Effector memory CD8-positive, alpha-beta T cell (primary cell): ENCODE data around the gene ACTR2.
"Not testable (repeated sequence)": the region's sequence is repeated elsewhere in the genome, so short reads cannot be mapped to it uniquely, and the experiment has no call there.

ENCODE experiments used
- ATAC-seq: fragments of 150-1000 bp; cut with Tn5 transposase; replicated peaks from 2 replicates; pipeline ENCODE4 v1.10.0; 2021; ENCODE audit warnings: mild to moderate bottlenecking, moderate library complexity
- DNase-seq, 3 experiments: peaks; one replicate each; pipeline ENCODE4 v3.0.0; 2021
- H3K27ac Mint-ChIP-seq, 2 donors: one replicate each; pipeline ENCODE4 v1.8.0; 2022; ENCODE audit warnings: mild to moderate bottlenecking in 2 of 2, mixed read lengths in 2 of 2, moderate library complexity in 2 of 2
- H3K27me3 Mint-ChIP-seq, 2 donors: one replicate each; pipeline ENCODE4 v1.8.0; 2022; ENCODE audit warnings: mixed read lengths in 2 of 2
- H3K36me3 Mint-ChIP-seq: one replicate; pipeline ENCODE4 v1.8.0; 2022; ENCODE audit warnings: mild to moderate bottlenecking, moderate library complexity, mixed read lengths; ENCODE audit not compliant: insufficient read depth
- H3K4me1 Mint-ChIP-seq, 2 donors: one replicate each; pipeline ENCODE4 v1.8.0; 2022; ENCODE audit warnings: low read depth in 2 of 2, mixed read lengths in 2 of 2
- H3K4me3 Mint-ChIP-seq, 2 donors: one replicate each; pipeline ENCODE4 v1.8.0; 2022; ENCODE audit warnings: mild to moderate bottlenecking in 2 of 2, mixed read lengths in 2 of 2, moderate library complexity in 2 of 2
- H3K9me3 Mint-ChIP-seq, 2 donors: one replicate each; pipeline ENCODE4 v1.8.0; 2022; ENCODE audit warnings: mixed read lengths in 2 of 2
- total RNA-seq, 9 experiments: gene quantifications; one replicate each; lab custom pipeline; 2026; lab: John Stamatoyannopoulos, UW

ACTR2 gene
- total RNA-seq, result 206 to 322 (median 279) reads per million in 9 experiments

DNA sequence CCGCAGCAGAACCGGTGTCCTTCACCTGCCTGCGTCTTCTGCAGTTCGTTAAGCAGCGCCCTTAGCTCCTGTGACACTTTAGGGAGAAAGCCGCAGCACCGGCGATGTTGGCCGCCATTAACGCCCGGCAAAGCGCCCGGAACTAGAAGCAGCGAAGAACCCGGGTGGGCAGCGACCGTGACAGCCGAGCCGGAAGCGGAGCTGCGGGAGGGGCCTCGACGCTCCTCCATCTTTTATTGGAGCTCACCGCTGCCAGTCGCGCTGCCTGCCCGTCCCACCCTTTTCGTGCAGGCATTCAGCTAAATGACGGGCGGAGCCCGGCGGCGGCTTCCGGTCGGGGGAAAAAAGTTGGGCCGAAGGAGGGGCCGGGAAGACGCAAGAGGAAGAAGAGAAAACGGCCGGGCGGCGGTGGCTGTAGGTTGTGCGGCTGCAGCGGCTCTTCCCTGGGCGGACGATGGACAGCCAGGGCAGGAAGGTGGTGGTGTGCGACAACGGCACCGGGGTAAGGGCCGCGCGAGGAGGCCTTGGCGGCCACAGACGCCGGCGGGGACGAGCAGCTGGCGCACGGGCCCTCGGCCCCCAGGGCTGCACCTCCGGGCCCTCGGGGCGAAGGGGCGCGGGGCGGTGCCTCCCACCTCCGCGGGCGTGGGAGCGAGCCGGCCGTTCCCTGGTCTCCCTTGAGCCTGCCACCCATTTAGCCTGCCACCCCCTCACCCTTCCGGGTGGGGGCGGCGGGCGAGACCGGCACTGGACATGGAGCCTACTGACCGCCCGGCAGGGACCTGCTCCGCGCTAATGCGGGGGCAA lies at the start of gene ACTR2:
Gene ACTR2 (plus strand): TSS at position 376 of the 807 bp plus-strand sequence. CDS start 79 bp downstream, at position 455.
- ATAC-seq, result peak; percentile 92
- Mint-ChIP-seq H3K9me3 (no peaks in the 10 kb centered on the region), H3K4me1 (peaks cover 21 to 37% of the 10 kb centered on the region in 2 donors), H3K36me3 (peaks cover 51% of the 10 kb centered on the region), H3K4me3 (peak within 1 kb of the TSS; percentile 91 to 100), H3K27me3 (no peaks in the 10 kb centered on the region), H3K27ac (peak within 1 kb of the TSS; percentile 96 to 99)
- peak; percentile 88 to 90 (median 90) for DNase-seq

DNA sequence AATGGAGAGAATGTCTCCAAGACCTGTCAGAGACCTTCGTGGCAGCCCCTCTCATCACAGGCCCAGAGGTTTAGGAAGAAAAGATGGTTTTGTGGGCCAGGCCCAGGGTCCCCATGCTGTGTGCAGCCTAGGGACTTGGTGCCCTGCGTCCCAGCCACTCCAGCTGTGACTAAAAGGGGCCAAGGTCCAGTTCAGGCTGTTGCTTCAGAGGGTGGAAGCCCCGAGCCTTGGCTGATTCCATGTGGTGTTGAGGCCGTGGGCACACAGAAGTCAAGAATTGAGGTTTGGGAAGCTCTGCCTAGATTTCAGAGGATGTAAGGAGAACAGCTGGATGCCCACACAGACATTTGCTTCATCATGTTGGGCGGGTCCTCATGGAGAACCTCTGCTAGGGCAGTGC lies 45.1 kb upstream of the ACTR2 start:
- DNase-seq, result no peak
- Mint-ChIP-seq H3K4me1 (peaks cover 4 to 5% of the 10 kb centered on the region in 2 donors), H3K27ac (no peak overlapping the region), H3K27me3 (peaks cover 21 to 48% of the 10 kb centered on the region in 2 donors), H3K4me3 (no peak overlapping the region), H3K36me3 (peaks cover 4% of the 10 kb centered on the region), H3K9me3 (no peaks in the 10 kb centered on the region)
- ATAC-seq, result no peak

DNA sequence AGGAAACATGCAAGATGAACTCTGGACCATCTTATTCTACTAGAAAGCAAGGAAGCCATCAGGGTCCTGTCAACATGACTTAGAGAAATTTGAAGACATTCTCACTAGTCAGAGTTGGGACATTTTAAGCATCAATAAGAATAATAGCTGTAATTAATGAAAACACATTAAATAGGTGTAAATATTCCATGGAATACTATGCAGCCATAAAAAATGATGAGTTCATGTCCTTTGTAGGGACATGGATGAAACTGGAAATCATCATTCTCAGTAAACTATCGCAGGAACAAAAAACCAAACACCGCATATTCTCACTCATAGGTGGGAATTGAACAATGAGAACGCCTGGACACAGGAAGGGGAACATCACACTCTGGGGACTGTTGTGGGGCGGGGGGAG lies 44.2 kb upstream of the ACTR2 start:
- not testable (repeated sequence) for H3K4me1 Mint-ChIP-seq, ATAC-seq, H3K36me3 Mint-ChIP-seq, DNase-seq, H3K27ac Mint-ChIP-seq, H3K4me3 Mint-ChIP-seq, H3K9me3 Mint-ChIP-seq
- H3K27me3 Mint-ChIP-seq, result peaks cover 16 to 43% of the 10 kb centered on the region in 2 donors

DNA sequence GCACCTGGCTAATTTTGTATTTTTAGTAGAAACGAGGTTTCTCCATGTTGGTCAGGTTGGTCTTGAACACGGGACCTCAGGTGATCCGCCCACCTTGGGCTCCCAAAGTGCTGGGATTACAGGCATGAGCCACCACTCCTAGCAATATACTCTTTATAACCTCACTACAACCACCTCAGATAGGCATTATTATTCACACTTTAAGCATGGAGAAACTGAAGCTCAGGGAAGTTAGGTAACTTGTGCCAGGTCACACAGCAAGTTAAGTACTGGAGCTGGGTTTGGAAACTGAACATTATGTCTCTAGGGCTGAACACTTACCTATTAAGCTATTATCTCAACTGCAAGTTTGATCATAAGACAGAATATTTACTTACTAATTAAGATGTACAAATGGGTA lies 42.6 kb upstream of the ACTR2 start:
- Mint-ChIP-seq H3K4me1 (peaks cover 4 to 5% of the 10 kb centered on the region in 2 donors), H3K27ac (no peak overlapping the region), H3K36me3 (no peaks in the 10 kb centered on the region), H3K9me3 (no peaks in the 10 kb centered on the region), H3K4me3 (no peak overlapping the region), H3K27me3 (peaks cover 26 to 49% of the 10 kb centered on the region in 2 donors)
- ATAC-seq (no peak), DNase-seq (no peak)

DNA sequence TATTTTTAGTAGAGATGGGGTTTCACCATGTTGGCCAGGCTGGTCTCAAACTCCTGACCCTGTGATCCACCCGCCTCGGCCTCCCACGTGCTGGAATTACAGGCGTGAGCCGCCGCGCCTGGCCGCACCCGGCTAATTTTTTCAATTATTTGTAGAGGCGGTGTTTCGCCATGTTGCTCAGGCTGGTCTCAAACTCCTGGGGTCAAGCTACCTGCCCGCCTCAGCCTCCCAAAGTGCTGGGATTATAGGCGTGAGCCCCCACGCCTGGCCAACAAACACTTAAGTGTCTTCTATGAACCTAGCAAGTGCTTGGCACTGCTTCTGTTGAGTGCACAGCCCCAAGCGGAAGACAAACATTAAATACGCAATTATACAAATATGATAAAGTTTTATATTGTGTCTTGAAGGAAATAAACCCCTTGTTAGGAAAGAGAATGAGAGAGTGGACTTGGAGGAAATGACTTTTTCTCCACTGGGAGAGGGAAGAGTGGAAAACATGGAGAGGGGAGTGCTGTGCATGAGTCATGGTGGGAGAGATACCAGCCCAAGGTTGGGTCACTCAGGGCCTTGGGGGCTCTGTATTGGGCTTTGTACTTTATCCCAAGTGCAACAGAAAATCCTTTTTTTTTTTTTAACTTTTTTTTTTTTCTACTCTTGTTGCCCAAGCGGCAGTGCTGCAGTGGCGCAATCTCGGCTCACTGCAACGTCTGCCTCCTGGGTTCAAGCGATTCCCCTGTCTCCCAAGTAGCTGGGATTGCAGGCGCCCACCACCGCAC lies 41.4 kb upstream of the ACTR2 start:
- ATAC-seq (no peak), DNase-seq (no peak)
- Mint-ChIP-seq H3K27ac (no peak overlapping the region), H3K27me3 (peaks cover 31 to 38% of the 10 kb centered on the region in 2 donors), H3K4me1 (peaks cover 4 to 5% of the 10 kb centered on the region in 2 donors), H3K9me3 (no peaks in the 10 kb centered on the region), H3K36me3 (no peaks in the 10 kb centered on the region), H3K4me3 (no peak overlapping the region)

DNA sequence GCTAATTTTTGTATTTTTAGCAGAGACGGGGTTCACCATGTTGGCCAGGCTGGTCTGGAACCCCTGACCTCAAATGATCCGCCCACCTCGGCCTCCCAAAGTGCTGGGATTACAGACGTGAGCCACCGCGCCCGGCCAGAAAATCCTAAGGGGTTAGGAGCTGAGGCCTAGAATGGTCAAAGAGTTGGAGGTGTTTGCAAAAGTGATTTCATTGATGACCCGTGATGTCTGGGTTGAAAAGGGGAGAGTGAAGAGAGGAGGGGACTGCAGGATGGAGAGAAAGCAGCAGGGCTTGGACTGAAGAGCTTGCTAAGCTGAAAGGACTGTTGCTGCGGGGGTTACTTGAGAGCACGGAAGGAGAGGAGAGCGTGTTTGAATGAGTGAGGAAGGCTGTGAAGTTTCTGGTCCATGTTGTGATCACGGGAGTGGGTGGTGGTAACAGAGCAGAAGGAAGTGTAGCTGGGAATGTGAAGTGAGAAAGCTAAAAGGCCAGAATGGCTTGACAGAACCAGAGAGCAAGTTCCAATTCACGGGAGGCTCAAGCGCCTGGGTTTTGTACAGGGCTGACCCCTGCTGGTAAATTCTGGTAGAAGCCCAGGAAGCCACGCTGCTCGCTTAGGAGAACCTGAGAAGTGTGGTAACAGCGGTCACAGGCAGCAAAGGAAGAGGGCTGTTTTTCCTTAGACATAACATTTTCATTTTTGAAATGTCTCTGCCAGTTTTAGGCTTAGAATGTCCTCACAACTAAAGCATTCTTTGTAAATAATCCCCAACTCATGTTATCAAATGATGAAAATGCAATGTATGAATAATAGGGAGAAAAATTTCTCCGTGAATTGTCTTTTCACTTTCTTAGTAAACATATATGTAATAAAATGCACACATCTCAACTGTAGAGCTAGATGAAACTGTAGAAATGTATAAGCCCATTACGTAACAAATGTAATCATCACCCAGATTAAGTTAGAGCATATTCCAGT lies 40.5 kb upstream of the ACTR2 start:
- H3K4me3 Mint-ChIP-seq, result no peak overlapping the region
- peak; percentile 92 for ATAC-seq
- peak; percentile 54 to 64 (median 60) for DNase-seq
- H3K9me3 Mint-ChIP-seq, result no peaks in the 10 kb centered on the region
- no peak overlapping the region for H3K27ac Mint-ChIP-seq
- H3K4me1 Mint-ChIP-seq, result peaks cover 4 to 5% of the 10 kb centered on the region in 2 donors
- H3K27me3 Mint-ChIP-seq, result peaks cover 24 to 30% of the 10 kb centered on the region in 2 donors
- H3K36me3 Mint-ChIP-seq, result no peaks in the 10 kb centered on the region

DNA sequence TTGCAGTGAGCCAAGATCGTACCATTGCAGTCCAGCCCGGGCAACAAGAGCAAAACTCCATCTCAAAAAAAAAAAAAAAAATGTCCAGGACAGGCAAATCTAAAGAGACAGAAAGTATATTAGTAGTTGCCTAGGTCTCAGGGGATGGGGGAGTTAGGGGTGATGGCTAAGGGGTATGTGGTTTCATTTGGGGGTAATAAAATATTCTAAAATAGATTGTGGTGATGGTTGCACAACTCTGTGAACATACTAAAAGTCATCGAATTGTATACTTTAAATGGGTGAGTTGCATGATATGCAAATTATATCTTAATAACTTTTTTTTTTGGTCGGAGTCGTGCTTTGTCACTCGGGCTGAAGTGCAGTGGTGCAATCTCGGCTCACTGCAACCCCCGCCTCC lies 34.2 kb upstream of the ACTR2 start:
- no peak overlapping the region for H3K27ac Mint-ChIP-seq
- H3K4me3 Mint-ChIP-seq, result no peak overlapping the region
- no peak for ATAC-seq
- no peaks in the 10 kb centered on the region for H3K36me3 Mint-ChIP-seq
- no peak for DNase-seq
- H3K4me1 Mint-ChIP-seq, result no peaks in the 10 kb centered on the region
- H3K9me3 Mint-ChIP-seq, result no peaks in the 10 kb centered on the region
- H3K27me3 Mint-ChIP-seq, result peaks cover 33 to 38% of the 10 kb centered on the region in 2 donors

DNA sequence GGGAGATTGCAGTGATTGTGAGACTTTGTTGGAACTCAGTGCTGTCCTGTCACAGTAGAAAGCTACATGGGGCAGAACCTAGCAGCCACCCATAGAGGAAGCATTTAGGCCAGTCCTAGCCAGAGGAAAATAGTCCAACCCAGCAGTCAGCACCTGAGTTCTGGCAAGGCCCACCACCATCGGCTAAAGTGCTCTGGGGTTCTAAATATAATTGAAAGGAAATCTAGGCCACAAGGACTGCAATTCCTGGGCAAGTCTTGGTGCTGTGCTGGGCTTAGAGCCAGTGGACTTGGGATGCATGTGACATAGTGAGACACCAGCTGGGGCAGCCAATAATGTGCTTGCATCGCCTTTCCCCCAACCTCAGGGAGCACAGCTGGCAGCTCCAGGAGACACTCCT lies 28.9 kb upstream of the ACTR2 start:
- H3K27me3 Mint-ChIP-seq, result peaks cover 22 to 31% of the 10 kb centered on the region in 2 donors
- no peaks in the 10 kb centered on the region for H3K9me3 Mint-ChIP-seq
- H3K36me3 Mint-ChIP-seq, result no peaks in the 10 kb centered on the region
- DNase-seq (no peak), ATAC-seq (no peak)
- no peaks in the 10 kb centered on the region for H3K4me1 Mint-ChIP-seq
- H3K27ac Mint-ChIP-seq, result no peak overlapping the region
- H3K4me3 Mint-ChIP-seq, result no peak overlapping the region

DNA sequence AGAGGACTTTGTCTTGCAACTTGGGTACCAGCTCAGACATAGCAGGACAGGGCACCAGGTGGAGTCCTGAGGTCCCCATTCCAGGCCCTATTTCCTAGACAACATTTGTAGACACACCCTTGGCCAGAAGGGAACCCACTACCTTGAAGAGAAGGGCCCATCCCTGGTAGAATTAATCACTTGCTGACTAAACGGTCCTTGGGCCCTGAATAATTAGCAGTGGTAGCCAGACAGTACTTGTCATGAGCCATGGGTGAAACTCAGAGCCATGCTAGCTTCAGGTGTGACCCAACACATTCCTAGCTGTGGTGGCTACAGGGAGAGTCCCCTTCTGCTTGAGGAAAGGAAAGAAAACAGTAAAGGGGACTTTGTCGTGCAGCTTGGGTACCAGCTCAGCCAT lies 28.5 kb upstream of the ACTR2 start:
- ATAC-seq (no peak), DNase-seq (no peak)
- Mint-ChIP-seq H3K4me1 (no peaks in the 10 kb centered on the region), H3K9me3 (no peaks in the 10 kb centered on the region), H3K27ac (no peak overlapping the region), H3K36me3 (no peaks in the 10 kb centered on the region), H3K27me3 (peaks cover 22 to 31% of the 10 kb centered on the region in 2 donors), H3K4me3 (no peak overlapping the region)

DNA sequence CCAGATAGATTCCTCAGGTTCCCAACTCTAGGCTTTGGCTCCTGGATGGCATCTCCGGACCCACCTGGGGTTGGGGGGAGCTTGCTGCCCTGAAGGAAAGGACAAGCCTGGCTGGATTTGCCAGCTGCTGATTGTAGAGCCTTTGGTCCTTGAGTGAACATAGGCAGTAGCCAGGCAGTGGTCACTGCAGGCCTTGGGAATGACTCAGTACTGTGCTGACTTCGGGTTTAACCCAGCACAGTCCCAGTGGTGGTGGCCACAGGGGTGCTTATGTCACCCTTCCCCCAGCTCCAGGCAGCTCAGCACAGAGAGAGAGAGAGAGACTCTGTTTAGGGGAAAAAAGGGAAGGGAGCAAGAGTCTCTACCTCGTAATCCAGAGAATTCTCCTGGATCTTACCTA lies 27.7 kb upstream of the ACTR2 start:
- peaks cover 21 to 29% of the 10 kb centered on the region in 2 donors for H3K27me3 Mint-ChIP-seq
- no peaks in the 10 kb centered on the region for H3K36me3 Mint-ChIP-seq
- DNase-seq (no peak), ATAC-seq (no peak)
- H3K27ac Mint-ChIP-seq, result no peak overlapping the region
- H3K4me1 Mint-ChIP-seq, result no peaks in the 10 kb centered on the region
- H3K9me3 Mint-ChIP-seq, result no peaks in the 10 kb centered on the region
- no peak overlapping the region for H3K4me3 Mint-ChIP-seq

DNA sequence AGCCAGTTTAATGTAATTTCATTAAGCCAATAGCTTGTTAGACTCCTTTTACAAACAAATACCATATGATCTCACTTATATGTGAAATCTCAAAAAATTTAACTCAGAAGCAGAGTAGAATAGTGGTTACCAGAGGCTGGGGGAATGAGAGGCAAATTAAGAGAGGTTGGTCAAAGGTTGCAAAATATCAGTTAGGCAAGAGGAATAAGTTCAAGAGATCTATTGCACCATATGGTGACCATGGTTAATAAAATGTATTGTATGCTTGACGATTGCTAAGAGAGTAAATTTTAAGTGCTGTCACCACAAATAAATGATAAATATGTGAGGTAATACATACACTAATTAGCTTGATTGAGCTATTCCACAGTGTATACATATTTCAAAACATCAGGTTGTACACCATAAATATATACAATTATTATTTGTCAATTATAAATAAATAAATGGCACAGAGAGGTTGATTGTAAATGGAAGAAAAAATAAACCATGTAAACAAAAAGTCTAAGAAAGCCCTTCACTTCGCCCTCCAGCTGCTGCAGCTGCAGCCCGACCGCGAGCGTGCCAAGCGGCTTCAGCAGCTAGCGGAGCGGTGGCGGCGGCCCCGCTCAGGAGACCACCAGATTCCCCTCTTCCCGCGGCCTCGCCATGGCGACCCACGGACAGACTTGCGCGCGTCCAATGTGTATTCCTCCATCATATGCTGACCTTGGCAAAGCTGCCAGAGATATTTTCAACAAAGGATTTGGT lies 23.0 kb upstream of the ACTR2 start:
- no peaks in the 10 kb centered on the region for H3K9me3 Mint-ChIP-seq
- H3K4me1 Mint-ChIP-seq, result no peaks in the 10 kb centered on the region
- peaks cover 5 to 7% of the 10 kb centered on the region in 2 donors for H3K27me3 Mint-ChIP-seq
- DNase-seq (peak in 2 of 3 experiments; percentile 24 to 29), ATAC-seq (peak; percentile 64)
- H3K36me3 Mint-ChIP-seq, result no peaks in the 10 kb centered on the region
- no peak overlapping the region for H3K4me3 Mint-ChIP-seq
- H3K27ac Mint-ChIP-seq, result no peak overlapping the region

DNA sequence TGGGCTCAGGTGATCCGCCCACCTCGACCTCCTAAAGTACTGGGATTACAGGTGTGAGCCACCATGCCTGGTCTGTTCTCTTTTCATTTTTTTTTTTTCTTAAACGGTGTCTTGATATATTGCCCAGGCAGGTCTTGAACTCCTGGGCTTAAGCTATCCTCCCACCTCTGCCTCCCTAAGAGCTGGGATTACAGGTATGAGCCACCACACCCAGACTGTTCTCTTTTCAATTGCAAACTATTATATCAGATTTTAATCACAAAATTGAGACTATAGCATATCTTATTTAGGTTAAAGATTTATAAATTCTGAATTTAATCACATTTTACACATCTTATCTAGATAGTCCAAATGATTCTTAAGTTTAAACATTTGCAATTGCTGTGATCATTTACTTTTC lies 15.5 kb upstream of the ACTR2 start:
- no peak for DNase-seq
- Mint-ChIP-seq H3K9me3 (no peaks in the 10 kb centered on the region), H3K27me3 (no peaks in the 10 kb centered on the region), H3K4me1 (no peaks in the 10 kb centered on the region), H3K36me3 (no peaks in the 10 kb centered on the region), H3K4me3 (no peak overlapping the region), H3K27ac (no peak overlapping the region)
- no peak for ATAC-seq
